ENCODE results near the gene CPNE7.

Gene CPNE7

DNA sequence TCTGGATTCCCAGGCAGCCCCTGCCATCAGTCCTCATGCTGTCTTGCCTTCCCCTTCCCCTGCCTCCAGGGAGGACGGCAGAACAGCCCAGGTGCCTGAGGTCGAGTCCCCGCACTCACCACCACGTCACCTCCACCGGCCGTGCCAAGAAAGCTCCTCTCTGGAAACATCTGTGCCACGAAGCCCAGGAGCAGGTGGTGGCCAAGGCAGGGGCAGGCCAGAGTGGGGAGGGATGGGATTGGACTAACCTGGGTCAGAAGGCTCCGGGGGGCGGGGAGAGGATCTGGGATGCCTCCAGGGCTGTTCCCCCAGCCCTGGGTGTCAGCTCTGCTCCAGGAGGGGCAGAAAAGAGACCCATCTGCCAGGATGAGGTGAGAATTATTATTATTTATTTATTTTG is 30.4 kb downstream of the CPNE7 start:
- DNase-seq: no peak

- no peak for DNase-seq
These were observed 31.9 kb downstream of the CPNE7 start for GRCh38 chr16:89607453-89607852.

DNA sequence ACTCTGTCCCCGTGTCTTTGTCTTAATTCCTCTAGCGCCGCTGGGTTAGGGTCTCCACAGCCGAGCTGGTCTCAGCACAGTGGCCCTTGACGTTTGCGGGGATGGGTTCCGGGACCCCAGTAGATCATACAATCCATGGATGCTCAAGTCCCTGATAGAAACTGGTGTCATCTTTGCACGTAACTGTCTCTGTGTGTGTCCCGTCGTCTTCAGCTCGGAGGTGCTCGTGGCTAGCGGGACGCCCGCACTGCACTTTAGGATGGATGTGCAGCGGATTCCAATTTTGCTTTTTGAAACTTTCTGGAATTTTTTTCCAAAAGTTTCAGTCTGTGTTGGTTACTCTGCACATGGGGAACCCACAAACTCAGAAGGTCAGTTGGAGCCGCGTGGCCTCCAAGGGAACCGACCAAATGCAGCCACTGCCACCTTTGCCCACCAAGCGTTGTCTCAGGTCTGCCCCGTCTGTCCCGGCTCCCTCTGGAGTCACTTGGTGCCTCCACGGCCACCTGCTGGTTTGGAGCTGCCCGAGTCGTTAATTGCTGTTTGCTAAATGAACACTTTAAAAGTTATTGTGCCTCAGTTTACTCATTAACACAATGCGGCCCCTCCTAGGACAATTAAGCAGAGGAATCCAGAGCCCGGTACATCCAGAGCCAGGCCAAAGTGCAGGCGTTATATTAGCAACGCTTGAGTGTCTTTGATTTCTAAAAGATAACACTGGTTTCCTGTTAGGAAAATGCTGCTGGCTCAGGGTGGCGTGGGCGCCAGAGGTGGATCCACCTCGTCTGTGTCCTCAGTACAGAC is 32.6 kb downstream of the CPNE7 start:
- DNase-seq: no peak

- no peak for DNase-seq
These were observed 34.5 kb downstream of the CPNE7 start for GRCh38 chr16:89610108-89610453.

GRCh38 chr16:89612415-89613166 is 37.0 kb downstream of the CPNE7 start:
- DNase-seq: no peak

DNA sequence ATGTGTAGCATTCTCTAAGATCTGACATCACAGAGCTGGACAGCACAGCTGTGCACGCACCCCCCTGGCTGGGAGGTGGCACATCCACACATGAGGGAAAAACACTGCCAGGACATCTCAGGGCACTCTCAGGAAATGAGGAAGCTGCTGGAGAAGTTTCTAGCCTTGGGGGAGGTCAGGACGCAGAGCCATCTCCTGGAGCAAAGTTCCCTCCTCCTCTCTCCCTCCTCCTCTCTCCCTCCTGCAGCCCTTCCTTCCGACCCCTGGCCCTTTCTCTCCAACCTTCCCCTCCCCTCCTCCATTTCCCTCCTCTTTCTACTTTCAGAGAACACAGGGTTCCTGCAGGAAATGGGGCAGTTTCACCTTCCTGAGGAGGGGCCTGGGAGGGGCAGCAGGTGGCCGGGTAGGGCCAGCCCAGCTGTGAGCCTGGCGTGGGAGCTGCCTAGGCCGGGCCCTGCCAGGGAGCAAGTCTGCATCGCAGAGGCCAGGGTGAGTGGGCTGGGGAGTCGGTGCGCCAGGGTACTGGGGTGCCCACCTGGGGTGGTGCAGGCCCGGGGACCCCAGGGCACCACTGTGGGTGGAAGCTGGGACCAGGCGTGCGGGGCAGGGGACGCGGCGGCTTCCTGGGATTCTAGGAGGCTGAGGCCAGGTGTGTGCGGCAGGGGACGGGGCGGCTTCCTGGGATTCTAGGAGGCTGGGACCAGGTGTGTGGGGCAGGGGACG is 37.8 kb downstream of the CPNE7 start, which contains the start of gene DPEP1:
TSS of gene DPEP1 (plus strand) at position 412 of the 723 bp plus-strand sequence. CDS start 16,769 bp downstream, outside the sequence.
- no peak for DNase-seq

GRCh38 chr16:89613954-89614459 is 38.4 kb downstream of the CPNE7 start:
- DNase-seq: no peak

- no peak for DNase-seq
These were observed 39.6 kb downstream of the CPNE7 start for GRCh38 chr16:89615176-89615575.

GRCh38 chr16:89615596-89616090 is 40.1 kb downstream of the CPNE7 start:
- peak; percentile 51 for DNase-seq

DNA sequence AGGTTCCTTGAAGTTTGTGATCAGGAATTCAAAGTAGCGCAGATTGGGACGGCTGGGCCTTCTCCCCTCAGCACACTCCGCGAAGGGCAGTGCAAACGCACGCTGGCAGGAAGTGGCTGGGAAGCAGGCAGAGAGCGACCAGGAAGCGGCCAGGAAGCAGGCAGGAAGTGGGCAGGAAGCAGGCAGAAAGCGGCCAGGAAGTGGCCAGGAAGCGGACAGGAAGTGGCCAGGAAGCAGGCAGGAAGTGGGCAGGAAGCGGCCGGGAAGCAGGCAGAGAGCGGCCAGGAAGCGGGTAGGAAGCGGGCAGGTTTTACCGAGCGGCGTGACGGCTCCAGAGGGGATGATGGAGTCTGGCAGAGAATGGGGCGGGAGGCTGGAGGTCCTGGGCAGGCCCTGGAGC is 41.1 kb downstream of the CPNE7 start:
- DNase-seq: no peak

DNA sequence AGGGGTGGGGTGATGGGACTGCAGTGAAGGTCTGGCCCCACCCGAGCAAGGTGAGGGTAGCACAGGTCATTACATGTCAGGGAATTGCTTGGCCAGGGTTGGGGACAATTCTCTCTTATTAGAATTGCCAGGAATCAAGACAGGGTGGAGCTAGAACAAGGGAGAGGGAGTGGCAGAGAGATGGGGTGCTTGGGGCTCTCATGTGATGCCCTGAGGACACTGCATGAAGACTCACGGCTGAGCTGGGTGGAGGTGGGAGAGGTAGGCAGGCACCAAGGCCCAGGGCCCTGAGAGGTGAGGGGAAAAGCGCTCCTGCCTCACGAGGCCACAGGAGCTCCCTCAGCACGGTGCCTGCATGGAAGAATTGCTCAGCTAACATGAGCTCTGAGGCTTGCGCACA is 41.5 kb downstream of the CPNE7 start:
- DNase-seq: no peak

DNA sequence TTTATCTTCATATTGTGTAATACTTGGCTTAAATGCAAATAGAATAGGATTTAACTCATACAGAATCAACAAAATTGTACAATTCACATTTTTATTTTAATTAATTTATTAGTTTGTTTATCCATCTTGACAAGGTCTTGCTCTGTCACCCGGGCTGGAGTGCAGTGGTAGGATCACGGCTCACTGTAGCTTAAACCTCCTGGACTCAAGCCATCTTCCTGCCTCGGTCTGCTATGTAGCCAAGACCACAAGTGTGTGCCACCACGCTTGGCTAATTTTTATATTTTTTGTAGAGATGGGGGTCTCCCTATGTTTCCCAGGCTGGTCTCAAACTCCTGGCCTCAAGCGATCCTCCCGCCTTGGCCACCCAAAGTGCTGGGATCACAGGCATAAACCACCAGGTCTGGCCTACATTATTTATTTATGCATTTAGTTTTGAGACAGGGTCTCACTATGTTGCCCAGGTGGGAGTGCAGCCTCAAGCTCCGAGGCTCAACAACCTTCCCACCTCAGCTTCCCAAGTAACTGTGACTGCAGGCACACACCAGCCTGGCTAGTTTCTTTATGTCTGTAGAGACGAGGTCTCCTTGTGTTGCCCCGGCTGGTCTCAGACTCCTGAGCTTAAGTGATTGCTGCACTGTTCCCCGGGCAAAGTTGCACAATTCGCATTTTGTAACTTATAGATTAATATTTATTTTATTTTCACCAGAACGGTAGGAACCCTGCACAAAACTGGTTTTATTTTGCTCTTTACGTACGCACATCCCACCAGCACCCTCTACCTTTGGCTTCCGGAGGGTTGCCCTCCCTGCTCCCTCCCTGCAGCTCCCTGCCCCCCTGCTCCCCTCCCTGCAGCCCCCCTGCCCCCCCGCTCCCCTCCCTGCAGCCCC is 42.8 kb downstream of the CPNE7 start:
- DNase-seq: no peak

DNA sequence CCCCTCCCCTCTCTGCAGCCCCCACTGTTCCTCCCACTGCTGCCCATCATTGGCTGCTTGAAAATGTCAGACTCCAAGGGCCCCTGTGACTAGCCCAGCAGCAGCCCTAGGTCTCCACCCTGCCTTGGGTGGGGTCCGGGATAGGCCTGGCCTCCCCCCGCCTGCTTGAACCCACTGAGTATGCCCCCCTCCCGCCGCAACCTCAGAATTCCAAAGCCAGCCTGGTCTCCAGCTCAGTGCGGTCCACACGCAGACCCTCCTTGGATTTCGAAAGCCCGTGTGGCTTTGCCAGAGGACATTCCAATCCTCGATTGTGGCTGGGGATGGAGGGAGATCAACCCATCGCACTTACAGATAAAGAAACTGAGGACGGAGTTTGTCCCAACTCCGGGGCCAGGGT is 44.3 kb downstream of the CPNE7 start:
- DNase-seq: no peak

DNA sequence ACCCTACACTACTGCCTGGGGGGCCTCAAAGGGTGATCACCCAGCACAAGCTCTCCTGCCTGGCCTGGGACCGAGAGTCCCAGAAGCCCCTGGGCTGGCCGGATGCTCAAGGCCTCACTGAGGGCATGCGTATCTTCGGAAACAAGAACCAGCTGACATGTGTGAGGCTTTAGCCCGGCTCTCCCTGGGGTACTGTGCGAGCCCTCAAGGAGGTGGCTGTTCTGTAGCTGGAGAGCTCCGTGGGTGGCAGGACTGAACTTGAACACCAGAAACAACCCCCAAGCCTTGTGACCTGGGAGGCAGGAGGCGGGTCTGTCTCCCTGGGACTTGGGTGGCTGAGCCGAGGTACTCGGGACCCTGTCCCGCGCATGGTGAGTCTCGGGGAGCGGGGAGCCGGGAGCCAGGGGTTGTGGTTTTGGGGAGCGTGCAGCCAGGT is 44.9 kb downstream of the CPNE7 start:
- no peak for DNase-seq

DNA sequence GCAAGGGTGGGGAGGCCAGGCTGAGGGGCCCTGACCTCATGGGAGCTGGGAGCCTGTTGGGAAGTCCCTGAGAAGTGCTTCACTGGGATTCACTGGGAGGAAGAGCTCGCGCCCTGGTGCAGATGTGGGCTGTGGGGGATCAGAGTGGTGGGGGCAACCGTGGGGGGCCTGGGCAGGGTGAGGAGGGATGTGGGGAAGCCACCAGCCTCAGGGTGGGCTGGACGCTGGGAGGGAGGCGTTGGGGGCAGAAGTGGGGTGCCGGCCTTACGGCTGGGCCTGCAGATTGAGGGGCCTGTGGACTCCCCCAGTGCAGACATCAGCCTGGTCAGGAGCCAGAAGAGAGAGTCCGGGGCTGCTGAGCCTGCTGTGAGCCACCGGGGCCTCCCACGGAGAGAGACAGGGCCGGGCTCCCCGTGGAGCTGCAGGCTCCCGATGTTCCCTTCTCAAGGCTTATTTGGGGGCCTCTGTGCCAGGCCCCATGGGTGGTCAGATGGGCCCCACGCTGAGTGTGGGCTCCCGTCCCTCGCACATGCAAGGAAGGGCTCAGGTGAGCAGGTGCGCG is 45.7 kb downstream of the CPNE7 start:
- DNase-seq: no peak

- DNase-seq: no peak
These were observed 46.3 kb downstream of the CPNE7 start for GRCh38 chr16:89621698-89622409.

- no peak for DNase-seq
These were observed 48.1 kb downstream of the CPNE7 start for GRCh38 chr16:89623511-89624261.

- DNase-seq: no peak
These were observed 49.5 kb downstream of the CPNE7 start for GRCh38 chr16:89624777-89625761.

All from hematopoietic multipotent progenitor cell treated with erythropoietin and hydrocortisone succinate and interleukin-3 and kit ligand, for 4 days (in vitro differentiated cells).